C4-2B (cell line): ENCODE measurements around the gene TOPBP1.
"Not testable (repeated sequence)": the region's sequence is repeated elsewhere in the genome, so short reads cannot be mapped to it uniquely, and the experiment has no call there.

ENCODE experiments used
- H3K27ac ChIP-seq: fragments of 450-650 bp; 2 replicates; pipeline ENCODE4 v1.5.1; 2017
- ZFX ChIP-seq: fragments of 450-650 bp; IDR thresholded peaks from 2 replicates; pipeline ENCODE4 v1.6.1; 2017
- TF ChIP-seq, protein P1 (sequence below): fragments of 450-650 bp; conservative IDR thresholded peaks from 2 replicates; pipeline ENCODE4 v1.5.1; 2017; ENCODE audit warnings: mild to moderate bottlenecking

Gene TOPBP1

DNA sequence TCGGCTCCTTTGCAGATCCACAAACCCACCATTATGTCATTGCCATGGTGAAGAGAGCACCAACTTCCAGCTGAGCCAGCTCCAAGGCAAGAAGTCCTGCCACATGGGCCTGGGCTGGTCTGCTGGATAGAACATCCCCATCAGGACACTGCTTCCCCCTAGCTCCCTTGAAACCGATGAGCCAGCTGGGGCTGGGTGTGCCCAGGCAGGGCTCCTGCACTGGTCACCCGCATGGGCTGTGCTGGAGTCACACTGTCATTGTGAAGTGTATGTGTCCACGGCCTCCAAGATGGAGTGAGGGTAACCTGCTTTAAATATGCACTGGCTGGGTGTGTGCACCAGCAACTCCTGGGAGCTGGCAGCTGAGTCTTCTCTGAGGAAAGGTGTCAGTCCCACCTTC, 31.0 kb upstream of the TOPBP1 start:
- TF ChIP-seq, protein P1, sequence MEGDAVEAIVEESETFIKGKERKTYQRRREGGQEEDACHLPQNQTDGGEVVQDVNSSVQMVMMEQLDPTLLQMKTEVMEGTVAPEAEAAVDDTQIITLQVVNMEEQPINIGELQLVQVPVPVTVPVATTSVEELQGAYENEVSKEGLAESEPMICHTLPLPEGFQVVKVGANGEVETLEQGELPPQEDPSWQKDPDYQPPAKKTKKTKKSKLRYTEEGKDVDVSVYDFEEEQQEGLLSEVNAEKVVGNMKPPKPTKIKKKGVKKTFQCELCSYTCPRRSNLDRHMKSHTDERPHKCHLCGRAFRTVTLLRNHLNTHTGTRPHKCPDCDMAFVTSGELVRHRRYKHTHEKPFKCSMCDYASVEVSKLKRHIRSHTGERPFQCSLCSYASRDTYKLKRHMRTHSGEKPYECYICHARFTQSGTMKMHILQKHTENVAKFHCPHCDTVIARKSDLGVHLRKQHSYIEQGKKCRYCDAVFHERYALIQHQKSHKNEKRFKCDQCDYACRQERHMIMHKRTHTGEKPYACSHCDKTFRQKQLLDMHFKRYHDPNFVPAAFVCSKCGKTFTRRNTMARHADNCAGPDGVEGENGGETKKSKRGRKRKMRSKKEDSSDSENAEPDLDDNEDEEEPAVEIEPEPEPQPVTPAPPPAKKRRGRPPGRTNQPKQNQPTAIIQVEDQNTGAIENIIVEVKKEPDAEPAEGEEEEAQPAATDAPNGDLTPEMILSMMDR = no peak
- TF ChIP-seq ZFX = no peak
- H3K27ac ChIP-seq = no peak overlapping the region

DNA sequence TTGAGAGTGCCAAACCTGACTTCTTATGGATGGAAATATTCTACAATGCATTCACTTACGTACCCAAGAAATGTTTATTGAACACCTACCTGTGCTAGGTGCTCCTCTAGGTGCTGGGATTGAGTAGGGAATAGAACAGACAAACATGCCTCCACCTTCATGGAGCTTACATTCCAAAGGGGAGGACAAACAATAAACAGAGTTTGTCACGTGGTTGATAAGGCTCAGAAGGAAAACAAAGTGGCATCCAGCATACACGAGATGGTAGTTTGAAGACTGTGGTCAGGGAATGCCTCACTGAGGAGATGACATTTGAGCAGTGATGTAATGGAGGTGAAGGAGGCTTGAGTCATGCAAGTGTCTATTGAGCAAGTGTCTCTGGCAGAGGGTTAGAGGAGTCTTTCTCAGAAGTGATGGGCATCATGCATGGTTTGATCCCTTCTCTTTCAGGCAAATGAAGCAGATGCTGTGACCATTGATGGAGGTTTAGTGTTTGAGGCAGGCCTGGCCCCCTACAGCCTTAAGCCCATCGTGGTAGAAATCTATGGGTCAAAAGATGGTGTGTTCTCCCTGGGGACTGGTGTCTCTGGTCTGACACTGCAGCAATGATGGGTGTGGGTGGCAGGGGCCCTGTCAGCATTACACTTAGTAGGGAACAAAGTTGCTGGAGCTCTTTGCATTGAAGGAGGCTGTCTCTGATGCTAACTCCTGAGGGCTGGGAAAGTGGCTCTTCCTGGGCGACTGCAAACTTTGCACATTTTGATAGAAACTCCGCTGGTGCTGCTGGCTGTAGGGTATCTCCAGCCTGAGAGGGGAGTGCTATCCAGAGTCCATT, 29.7 kb upstream of the TOPBP1 start:
- no peak for TF ChIP-seq ZFX
- TF ChIP-seq, protein P1 = no peak
- H3K27ac ChIP-seq = no peak overlapping the region

DNA sequence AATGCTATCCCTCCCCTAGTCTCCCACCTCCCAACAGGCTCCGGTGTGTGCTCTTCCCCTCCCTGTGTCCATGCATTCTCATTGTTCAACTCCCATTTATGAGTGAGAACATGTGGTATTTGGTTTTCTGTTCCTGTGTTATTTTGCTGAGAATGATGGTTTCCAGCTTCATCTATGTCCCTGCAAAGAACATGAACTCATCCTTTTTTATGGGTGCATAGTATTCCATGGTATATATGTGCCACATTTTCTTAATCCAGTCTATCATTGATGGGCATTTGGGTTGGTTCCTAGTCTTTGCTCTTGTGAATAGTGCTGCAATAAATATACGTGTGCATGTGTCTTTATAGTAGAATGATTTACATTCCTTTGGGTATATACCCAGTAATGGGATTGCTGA, 16.3 kb upstream of the TOPBP1 start:
- H3K27ac ChIP-seq = not testable (repeated sequence)

DNA sequence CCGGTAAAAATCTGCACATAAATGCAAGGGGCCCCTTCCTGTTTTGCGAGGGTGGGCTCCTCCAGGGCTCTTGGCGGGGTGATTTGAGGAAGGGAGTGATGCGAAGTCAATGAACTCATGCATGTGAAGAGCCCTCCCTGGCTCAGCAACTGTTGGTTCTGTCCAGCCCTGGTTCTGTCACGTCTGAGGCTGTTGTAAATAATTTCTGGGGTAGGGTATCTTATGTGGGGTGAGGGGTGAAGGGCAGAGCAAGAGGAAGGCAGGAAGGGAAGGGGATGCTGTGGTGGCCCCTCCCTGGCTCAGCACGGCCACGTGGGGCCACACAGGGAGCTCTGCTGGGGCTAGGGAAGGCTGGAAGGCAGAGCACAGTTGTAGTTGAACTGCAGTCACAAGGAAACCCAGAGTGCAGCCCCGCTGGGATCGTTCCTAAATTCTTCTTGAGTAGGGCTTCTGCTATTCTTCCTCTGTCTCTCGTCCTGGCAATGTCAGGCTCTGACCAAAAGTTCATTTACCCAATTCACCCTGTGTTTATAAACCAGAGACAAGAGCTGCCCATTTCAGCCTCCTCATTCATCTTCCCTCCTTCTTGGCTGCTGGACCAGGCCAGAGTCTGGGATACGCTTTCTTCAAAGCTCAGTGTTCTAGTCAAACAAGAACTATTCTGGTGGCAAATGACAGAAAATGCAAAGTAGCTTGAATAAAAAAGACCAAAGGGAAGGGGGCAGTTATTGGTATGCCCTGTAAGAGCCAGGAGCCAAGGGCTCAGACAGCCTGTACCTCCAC, 14.8 kb upstream of the TOPBP1 start:
- TF ChIP-seq, protein P1 = no peak
- TF ChIP-seq ZFX = no peak
- no peak overlapping the region for H3K27ac ChIP-seq

DNA sequence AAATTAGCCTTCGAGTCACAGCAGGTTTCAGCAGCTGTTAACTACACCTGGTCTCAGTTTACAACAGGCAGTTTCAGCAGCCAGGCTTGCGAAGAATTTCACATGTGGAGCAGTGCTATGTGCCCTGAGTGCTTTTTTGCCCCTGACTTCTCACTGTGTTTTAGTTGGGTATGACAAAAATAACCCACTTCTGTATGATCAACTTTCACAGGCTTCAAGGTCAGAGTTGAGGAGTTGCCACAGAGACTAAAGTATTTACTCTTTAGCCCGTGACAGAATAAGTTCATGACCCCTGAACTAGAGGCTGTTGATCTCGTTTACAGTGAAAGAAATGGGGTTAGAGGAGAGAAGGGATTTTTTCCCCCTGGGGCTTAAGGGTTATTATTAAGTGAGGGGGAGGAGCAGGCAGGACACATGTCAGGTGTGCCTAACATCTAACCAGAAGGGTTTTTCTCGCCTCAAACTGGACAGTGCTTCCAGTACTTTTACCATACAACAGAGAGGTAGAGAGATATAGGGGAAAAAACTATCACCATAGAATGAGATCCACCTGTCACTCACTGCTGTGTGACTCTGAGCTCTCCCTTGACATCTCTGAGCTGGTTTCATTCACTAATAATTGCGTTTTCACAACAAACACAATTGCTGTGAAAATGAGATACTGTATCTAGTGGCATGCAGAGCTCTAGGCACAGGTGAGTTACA, 14.0 kb upstream of the TOPBP1 start:
- H3K27ac ChIP-seq = no peak overlapping the region
- TF ChIP-seq, protein P1 = no peak
- no peak for TF ChIP-seq ZFX

DNA sequence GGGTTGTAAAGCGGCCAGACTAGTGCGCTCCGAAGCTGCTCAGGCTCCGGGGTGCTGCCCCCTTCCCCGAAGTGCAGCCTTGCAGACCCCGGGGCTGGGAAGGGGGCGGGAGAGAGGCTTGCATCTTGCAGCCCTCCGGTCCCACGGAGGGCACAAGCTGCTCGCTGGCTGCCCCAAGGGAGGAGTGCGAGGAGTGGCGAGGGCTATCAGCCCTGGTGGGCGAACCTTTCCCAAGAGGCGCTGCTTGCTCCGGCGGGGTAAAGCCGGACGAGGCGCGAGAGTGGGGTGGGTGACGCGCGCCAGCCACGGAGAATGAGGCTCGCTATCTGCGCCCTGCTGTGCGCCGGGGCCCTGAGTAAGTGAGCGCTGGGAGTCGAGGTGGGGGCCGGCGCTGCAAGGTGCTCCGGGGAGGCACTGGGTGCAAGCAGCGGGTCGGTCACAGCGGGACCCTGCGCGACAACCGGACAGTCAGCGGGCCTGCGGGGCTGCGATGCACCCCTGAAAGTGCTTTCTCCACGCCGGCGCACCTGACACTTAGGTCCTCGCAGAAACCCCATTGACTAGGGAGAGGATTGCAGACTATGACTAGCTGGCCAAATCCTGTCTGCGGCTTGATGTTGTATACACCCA, 12.7 kb upstream of the TOPBP1 start:
- TF ChIP-seq ZFX = no peak
- TF ChIP-seq, protein P1 = no peak
- H3K27ac ChIP-seq = no peak overlapping the region

DNA sequence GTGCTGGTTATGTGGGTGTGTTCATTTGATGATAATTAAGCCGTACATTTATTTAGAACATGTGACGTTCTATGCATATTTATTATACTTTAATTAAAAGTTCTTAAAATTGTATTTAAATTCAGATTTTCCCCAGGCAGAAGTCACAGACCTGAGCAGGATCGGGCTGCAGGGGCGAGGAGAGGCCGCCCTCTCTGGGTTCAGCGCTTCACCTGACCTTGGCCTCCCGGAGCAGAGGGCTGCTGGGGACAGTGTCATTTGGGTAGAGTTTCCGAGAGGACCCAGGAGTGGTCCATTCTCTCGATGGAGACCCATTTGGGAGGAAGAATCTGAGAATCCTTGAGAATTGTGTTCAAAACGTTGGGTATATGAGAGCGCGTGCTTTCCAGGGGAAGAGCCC, 12.0 kb upstream of the TOPBP1 start:
- no peak overlapping the region for H3K27ac ChIP-seq
- no peak for TF ChIP-seq ZFX
- TF ChIP-seq, protein P1 = no peak
